Upper lobe of left lung (tissue), 4 donors: Measurements from ENCODE around the gene CHD9.

Experiments used
- EP300 ChIP-seq, 4 donors: sonication (generic); formaldehyde crosslinking; IDR thresholded peaks; one replicate each; pipeline ENCODE4 v1.5.1; 2017; ENCODE audit warnings: antibody characterized with exemption in 4 of 4, control low read depth in 2 of 4
- POLR2A ChIP-seq, 4 donors: fragments of 450-650 bp; IDR thresholded peaks; one replicate each; pipeline ENCODE4 v1.5.1; 2016 to 2017; ENCODE audit warnings: antibody characterized with exemption in 4 of 4, mild to moderate bottlenecking in 2 of 4
- TF ChIP-seq, protein P1 (sequence below), 6 experiments: fragments of 450-650 bp in 4 of 6; fragments of 200-600 bp in 2 of 6; sonication (generic) in 2 of 6; IDR thresholded peaks; one replicate each; pipeline ENCODE4 v1.5.1; 2016 to 2019; ENCODE audit warnings: antibody characterized with exemption in 6 of 6

DNA sequence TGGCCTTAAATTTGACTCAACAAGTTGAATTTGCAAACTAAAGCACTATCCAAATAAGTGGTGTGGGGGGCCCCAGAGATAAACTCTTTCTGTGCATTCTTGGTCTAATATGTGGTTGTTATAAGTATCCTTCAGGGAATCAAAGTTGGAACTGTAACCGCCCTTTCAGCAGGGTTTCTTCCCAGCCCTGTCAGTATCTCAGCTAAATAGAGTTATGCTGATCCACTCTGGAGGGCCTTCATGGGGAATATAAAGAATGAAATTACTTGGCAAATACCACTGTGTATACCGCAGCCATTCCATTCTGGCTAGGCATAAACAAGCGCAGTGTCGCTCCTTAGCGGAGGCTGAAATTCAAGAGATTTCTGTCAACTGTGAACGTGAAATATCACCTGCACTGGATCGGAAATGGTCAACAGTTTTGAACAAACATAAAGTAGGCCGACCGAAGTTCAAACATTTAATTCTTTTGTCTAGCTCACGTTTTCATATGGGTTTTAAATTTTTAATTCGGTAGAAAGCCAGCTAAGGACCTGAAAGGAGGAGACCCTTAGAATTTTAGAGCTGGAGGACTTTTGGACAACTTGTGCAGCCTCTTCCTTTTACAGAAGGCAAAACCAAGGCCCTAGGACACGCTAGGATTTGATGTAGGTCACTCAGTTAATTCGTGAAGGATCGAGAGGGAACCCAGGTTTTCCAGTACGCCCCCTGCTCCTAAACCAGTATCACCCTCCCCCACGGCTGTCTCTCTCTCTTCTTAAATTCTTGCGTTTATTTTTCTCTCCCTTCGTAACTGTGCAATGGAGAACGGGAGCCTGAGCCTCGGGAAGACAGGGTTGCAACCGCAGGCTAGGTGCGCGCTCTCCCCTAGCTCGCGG is 74.7 kb downstream of the CHD9 start:
- TF ChIP-seq, protein P1, sequence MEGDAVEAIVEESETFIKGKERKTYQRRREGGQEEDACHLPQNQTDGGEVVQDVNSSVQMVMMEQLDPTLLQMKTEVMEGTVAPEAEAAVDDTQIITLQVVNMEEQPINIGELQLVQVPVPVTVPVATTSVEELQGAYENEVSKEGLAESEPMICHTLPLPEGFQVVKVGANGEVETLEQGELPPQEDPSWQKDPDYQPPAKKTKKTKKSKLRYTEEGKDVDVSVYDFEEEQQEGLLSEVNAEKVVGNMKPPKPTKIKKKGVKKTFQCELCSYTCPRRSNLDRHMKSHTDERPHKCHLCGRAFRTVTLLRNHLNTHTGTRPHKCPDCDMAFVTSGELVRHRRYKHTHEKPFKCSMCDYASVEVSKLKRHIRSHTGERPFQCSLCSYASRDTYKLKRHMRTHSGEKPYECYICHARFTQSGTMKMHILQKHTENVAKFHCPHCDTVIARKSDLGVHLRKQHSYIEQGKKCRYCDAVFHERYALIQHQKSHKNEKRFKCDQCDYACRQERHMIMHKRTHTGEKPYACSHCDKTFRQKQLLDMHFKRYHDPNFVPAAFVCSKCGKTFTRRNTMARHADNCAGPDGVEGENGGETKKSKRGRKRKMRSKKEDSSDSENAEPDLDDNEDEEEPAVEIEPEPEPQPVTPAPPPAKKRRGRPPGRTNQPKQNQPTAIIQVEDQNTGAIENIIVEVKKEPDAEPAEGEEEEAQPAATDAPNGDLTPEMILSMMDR (IDR thresholded peaks at IDR 0.05), result no peak
- TF ChIP-seq EP300 (IDR thresholded peaks at IDR 0.05), result no peak
- TF ChIP-seq POLR2A (IDR thresholded peaks at IDR 0.05), result no peak
